Measurements from ENCODE around the gene C1QTNF3. TPM values are rescaled to one million over a fixed set of nuclear protein-coding genes. Genes with fewer than 3 reads are reported as not detected.

C1QTNF3 gene
- total RNA-seq, 2 experiments from 2014 or later: 3.6 to 7.5 TPM

- no peaks in the 10 kb centered on the region for H3K79me2 ChIP-seq (ENCODE audit: insufficient read depth, low read depth, low read length)
- CTCF ChIA-PET (ENCODE audit: unreplicated experiment): no interaction called here
- H3K4me2 ChIP-seq (ENCODE audit: low read length): no peak overlapping the region
- intact Hi-C loops (cut with micrococcal nuclease; ENCODE audit: unreplicated experiment): no loop called here
- no peaks in the 10 kb centered on the region for H3K9me2 ChIP-seq (ENCODE audit: insufficient read depth, low read length)
- no peak for TF ChIP-seq CTCF (conservative IDR thresholded peaks at IDR 0.05; ENCODE audit: low read length)
- no peak for TF ChIP-seq EZH2phosphoT487 (IDR thresholded peaks at IDR 0.05; ENCODE audit: borderline replicate concordance, low read depth, low read length)
- DNase-seq (ENCODE audit: low spot score): no peak
- H4K20me1 ChIP-seq (ENCODE audit: insufficient read depth, low read length): no peaks in the 10 kb centered on the region
- no peaks in the 10 kb centered on the region for H3K9me3 ChIP-seq (ENCODE audit: low read length)
- H3K4me3 ChIP-seq (ENCODE audit: low read depth, low read length, poor library complexity, severe bottlenecking): no peak overlapping the region
- no TSS peak for BruUV-seq (replicated peaks)
- H3K27ac ChIP-seq (ENCODE audit: low read depth, low read length, poor library complexity, severe bottlenecking): no peak overlapping the region
- H3K36me3 ChIP-seq (ENCODE audit: insufficient read depth, low read length): no peaks in the 10 kb centered on the region; the same call in 1 of the 2 replicates
- POLR2A ChIA-PET: no interaction called here
- no peak overlapping the region for H2AFZ ChIP-seq (ENCODE audit: low read length)
- no peaks in the 10 kb centered on the region for H3K4me1 ChIP-seq (ENCODE audit: insufficient read depth, low read length, poor library complexity, severe bottlenecking)
Observed at GRCh38 chr5:34059977-34060376, 17.0 kb upstream of the C1QTNF3 start.

GRCh38 chr5:34058532-34058931, 15.5 kb upstream of the C1QTNF3 start:
- no peak overlapping the region for H3K27ac ChIP-seq (ENCODE audit: low read depth, low read length, poor library complexity, severe bottlenecking)
- no peaks in the 10 kb centered on the region for H3K9me2 ChIP-seq (ENCODE audit: insufficient read depth, low read length)
- CTCF ChIA-PET (ENCODE audit: unreplicated experiment): no interaction called here
- H3K4me2 ChIP-seq (ENCODE audit: low read length): no peak overlapping the region
- intact Hi-C loops (cut with micrococcal nuclease; ENCODE audit: unreplicated experiment): no loop called here
- BruUV-seq (replicated peaks): no TSS peak
- no peak overlapping the region for H3K4me3 ChIP-seq (ENCODE audit: low read depth, low read length, poor library complexity, severe bottlenecking)
- no peaks in the 10 kb centered on the region for H3K79me2 ChIP-seq (ENCODE audit: insufficient read depth, low read depth, low read length)
- H4K20me1 ChIP-seq (ENCODE audit: insufficient read depth, low read length): no peaks in the 10 kb centered on the region
- TF ChIP-seq EZH2phosphoT487 (IDR thresholded peaks at IDR 0.05; ENCODE audit: borderline replicate concordance, low read depth, low read length): no peak
- no peak for TF ChIP-seq CTCF (conservative IDR thresholded peaks at IDR 0.05; ENCODE audit: low read length)
- POLR2A ChIA-PET: no interaction called here
- no peaks in the 10 kb centered on the region for H3K36me3 ChIP-seq (ENCODE audit: insufficient read depth, low read length)
- DNase-seq (ENCODE audit: low spot score): no peak
- H3K4me1 ChIP-seq (ENCODE audit: insufficient read depth, low read length, poor library complexity, severe bottlenecking): no peaks in the 10 kb centered on the region
- H2AFZ ChIP-seq (ENCODE audit: low read length): no peak overlapping the region
- H3K9me3 ChIP-seq (ENCODE audit: low read length): no peaks in the 10 kb centered on the region

GRCh38 chr5:34057569-34057968, 14.6 kb upstream of the C1QTNF3 start:
- Histone ChIP-seq H3K79me2 (ENCODE audit: insufficient read depth, low read depth, low read length) (no peaks in the 10 kb centered on the region), H3K4me3 (ENCODE audit: low read depth, low read length, poor library complexity, severe bottlenecking) (no peak overlapping the region), H3K9me2 (ENCODE audit: insufficient read depth, low read length) (no peaks in the 10 kb centered on the region), H3K4me1 (ENCODE audit: insufficient read depth, low read length, poor library complexity, severe bottlenecking) (no peaks in the 10 kb centered on the region), H2AFZ (ENCODE audit: low read length) (no peak overlapping the region), H3K4me2 (ENCODE audit: low read length) (no peak overlapping the region), H4K20me1 (ENCODE audit: insufficient read depth, low read length) (no peaks in the 10 kb centered on the region), H3K36me3 (ENCODE audit: insufficient read depth, low read length) (no peaks in the 10 kb centered on the region), H3K9me3 (ENCODE audit: low read length) (no peaks in the 10 kb centered on the region), H3K27ac (ENCODE audit: low read depth, low read length, poor library complexity, severe bottlenecking) (no peak overlapping the region)
- POLR2A ChIA-PET: no interaction called here
- CTCF ChIA-PET (ENCODE audit: unreplicated experiment): no interaction called here
- DNase-seq (ENCODE audit: low spot score): no peak
- TF ChIP-seq CTCF (conservative IDR thresholded peaks at IDR 0.05; ENCODE audit: low read length) (no peak), EZH2phosphoT487 (IDR thresholded peaks at IDR 0.05; ENCODE audit: borderline replicate concordance, low read depth, low read length) (no peak)
- intact Hi-C loops (cut with micrococcal nuclease; ENCODE audit: unreplicated experiment): no loop called here
- no TSS peak for BruUV-seq (replicated peaks)

All from OCI-LY7 (cell line).